ENCODE measurements around the gene ZNF804B.

The ZNF804B gene

GRCh38 chr7:88967432-88967831, 207.9 kb downstream of the ZNF804B start:
- no peak for DNase-seq

- no peak for DNase-seq
These were observed 209.7 kb downstream of the ZNF804B start for GRCh38 chr7:88969167-88969566.

GRCh38 chr7:88985295-88985694, 225.8 kb downstream of the ZNF804B start:
- no peak for DNase-seq

- no peak for DNase-seq
These were observed 241.8 kb downstream of the ZNF804B start for GRCh38 chr7:89001306-89001705.

- DNase-seq = no peak
These were observed 243.8 kb downstream of the ZNF804B start for GRCh38 chr7:89002981-89003956.

GRCh38 chr7:89012016-89012415, 252.5 kb downstream of the ZNF804B start:
- no peak for DNase-seq

GRCh38 chr7:89017695-89018094, 258.2 kb downstream of the ZNF804B start:
- DNase-seq = no peak

- DNase-seq = no peak
These were observed 262.2 kb downstream of the ZNF804B start for GRCh38 chr7:89021741-89022140.

- no peak for DNase-seq
These were observed 263.7 kb downstream of the ZNF804B start for GRCh38 chr7:89023206-89023605.

- DNase-seq = no peak
These were observed 264.4 kb downstream of the ZNF804B start for GRCh38 chr7:89023877-89024276.

- no peak for DNase-seq
These were observed 268.3 kb downstream of the ZNF804B start for GRCh38 chr7:89027781-89028180.

GRCh38 chr7:89028319-89028718, 268.8 kb downstream of the ZNF804B start:
- DNase-seq = no peak

GRCh38 chr7:89029864-89030263, 270.4 kb downstream of the ZNF804B start:
- DNase-seq = no peak

GRCh38 chr7:89041240-89041639, 281.7 kb downstream of the ZNF804B start:
- no peak for DNase-seq

- no peak for DNase-seq
These were observed 283.4 kb downstream of the ZNF804B start for GRCh38 chr7:89042940-89043339.

GRCh38 chr7:89049043-89049442, 289.5 kb downstream of the ZNF804B start:
- DNase-seq = no peak

GRCh38 chr7:89053130-89053529, 293.6 kb downstream of the ZNF804B start:
- DNase-seq = no peak

GRCh38 chr7:89054361-89054760, 294.9 kb downstream of the ZNF804B start:
- no peak for DNase-seq

GRCh38 chr7:89060234-89060633, 300.7 kb downstream of the ZNF804B start:
- no peak for DNase-seq

- no peak for DNase-seq
These were observed 305.3 kb downstream of the ZNF804B start for GRCh38 chr7:89064831-89065230.

GRCh38 chr7:89067048-89067447, 307.5 kb downstream of the ZNF804B start:
- no peak for DNase-seq

- DNase-seq = no peak
These were observed 312.6 kb downstream of the ZNF804B start for GRCh38 chr7:89072081-89072480.

- DNase-seq = no peak
These were observed 314.3 kb downstream of the ZNF804B start for GRCh38 chr7:89073776-89074175.

Data from amygdala (tissue), 56 donors.